Kidney epithelial cell (primary cell): Measurements from ENCODE around the gene ANO3. TPM values are rescaled to one million over a fixed set of nuclear protein-coding genes. Genes with fewer than 3 reads are reported as not detected.

Experiments
- DNase-seq: peaks from one replicate; pipeline ENCODE4 v3.0.0-alpha.2; 2010; ENCODE audit warnings: low read depth
- H3K27me3 ChIP-seq: 2 replicates; pipeline ENCODE4 v1.6.0; 2011; ENCODE audit warnings: low read length; ENCODE audit not compliant: control insufficient read depth, insufficient read depth
- H3K36me3 ChIP-seq: 2 replicates; pipeline ENCODE4 v1.5.1; 2011; ENCODE audit warnings: low read length; ENCODE audit not compliant: control insufficient read depth, insufficient read depth
- H3K4me3 ChIP-seq: 2 replicates; pipeline ENCODE4 v1.5.1; 2011; ENCODE audit warnings: low read depth, mild to moderate bottlenecking, control low read depth, low read length
- CTCF ChIP-seq: IDR thresholded peaks from 2 replicates; pipeline ENCODE4 v1.5.1; 2011; ENCODE audit warnings: mild to moderate bottlenecking, moderate library complexity, low read length, control low read depth, inconsistent platforms; ENCODE audit not compliant: insufficient read depth, poor library complexity, severe bottlenecking
- total RNA-seq: library from RNA; depleted of rRNA; stranded (reverse); fragments of >200 nt; gene quantifications from 2 replicates; pipeline ENCODE4 v1.2.3, GENCODE V29; 2015

Gene ANO3
- total RNA-seq, 1 donor from 2014 or later, result not detected

DNA sequence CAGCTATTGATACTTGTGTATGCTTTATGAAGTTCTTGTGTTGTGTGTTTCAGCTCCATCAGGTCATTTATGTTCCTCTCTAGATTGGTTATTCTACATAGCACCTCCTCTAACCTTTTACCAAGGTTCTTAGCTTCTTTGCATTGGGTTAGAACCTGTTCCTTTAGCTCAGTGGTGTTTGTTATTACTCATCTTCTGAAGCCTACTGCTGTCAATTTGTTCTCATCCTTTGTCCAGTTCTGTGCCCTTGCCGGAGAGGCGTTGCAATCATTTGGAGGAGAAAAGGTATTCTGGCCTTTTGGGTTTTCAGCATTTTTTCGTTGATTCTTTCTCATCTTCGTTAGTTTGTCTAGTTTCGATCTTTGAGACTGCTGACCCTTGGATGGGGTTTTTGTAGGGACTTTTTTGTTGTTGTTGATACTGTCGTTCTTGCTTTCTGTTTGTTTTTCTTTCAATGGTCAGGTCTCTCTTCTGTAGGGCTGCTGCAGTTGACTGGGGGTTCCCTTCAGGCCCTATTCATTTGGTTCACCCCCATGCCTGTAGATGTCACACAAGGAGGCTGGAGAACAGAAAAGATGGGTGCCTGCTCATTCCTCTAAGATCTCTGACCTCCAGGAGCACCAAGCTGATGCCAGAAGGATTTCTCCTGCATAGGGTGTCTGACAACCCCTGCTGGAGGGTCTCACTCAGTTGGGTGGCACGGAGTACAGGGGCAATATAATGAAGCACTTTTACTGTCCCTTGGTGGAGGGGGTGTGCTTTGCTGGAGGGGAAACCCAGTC is 276.0 kb downstream of the ANO3 start:
- DNase-seq, result no peak
- Histone ChIP-seq H3K36me3 (no peaks in the 10 kb centered on the region), H3K27me3 (no peaks in the 10 kb centered on the region), H3K4me3 (no peak overlapping the region)
- TF ChIP-seq CTCF, result no peak

GRCh38 chr11:26608507-26609146 is 276.7 kb downstream of the ANO3 start:
- H3K27me3 ChIP-seq, result no peaks in the 10 kb centered on the region
- no peaks in the 10 kb centered on the region for H3K36me3 ChIP-seq
- H3K4me3 ChIP-seq, result no peak overlapping the region
- TF ChIP-seq CTCF, result no peak
- DNase-seq, result no peak

GRCh38 chr11:26613759-26614158 is 281.8 kb downstream of the ANO3 start:
- Histone ChIP-seq H3K27me3 (no peaks in the 10 kb centered on the region), H3K36me3 (no peaks in the 10 kb centered on the region), H3K4me3 (no peak overlapping the region)
- no peak for TF ChIP-seq CTCF
- DNase-seq, result no peak

DNA sequence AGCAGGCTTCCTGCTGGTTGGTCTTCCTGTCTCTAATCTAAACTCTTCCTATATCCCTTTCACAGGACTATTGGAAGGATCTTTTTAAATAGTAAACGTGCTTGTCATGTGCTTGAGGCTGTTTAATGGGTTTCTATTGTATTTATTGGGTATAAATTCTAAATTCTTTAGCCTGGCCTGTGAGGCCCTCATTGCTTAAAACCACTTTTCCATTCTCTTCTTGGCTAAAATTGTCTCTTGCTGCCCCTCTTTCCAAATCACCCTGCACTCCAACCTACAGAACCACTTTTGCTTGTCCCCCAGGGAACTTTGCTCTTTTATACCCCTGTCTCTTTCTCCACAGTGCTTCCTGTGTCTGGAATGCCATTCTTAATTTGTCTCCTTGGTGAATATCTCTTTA is 286.5 kb downstream of the ANO3 start:
- no peak for TF ChIP-seq CTCF
- no peak overlapping the region for H3K4me3 ChIP-seq
- no peaks in the 10 kb centered on the region for H3K36me3 ChIP-seq
- no peak for DNase-seq
- H3K27me3 ChIP-seq, result no peaks in the 10 kb centered on the region

- no peak for TF ChIP-seq CTCF
- no peak for DNase-seq
- no peaks in the 10 kb centered on the region for H3K27me3 ChIP-seq
- H3K4me3 ChIP-seq, result no peak overlapping the region
- no peaks in the 10 kb centered on the region for H3K36me3 ChIP-seq
Observed at GRCh38 chr11:26620282-26621045, 288.5 kb downstream of the ANO3 start.
